ENCODE measurements around the gene SPCS3.
"Not testable (repeated sequence)": the region's sequence is repeated elsewhere in the genome, so short reads cannot be mapped to it uniquely, and the experiment has no call there.

SPCS3 gene

GRCh38 chr4:176306837-176307665 lies 12.7 kb upstream of the SPCS3 start:
- no peak for DNase-seq (ENCODE audit: low read depth)

GRCh38 chr4:176307666-176307930 lies 12.2 kb upstream of the SPCS3 start:
- DNase-seq (ENCODE audit: low read depth), result no peak

- no peak for DNase-seq (ENCODE audit: low read depth)
Measured at GRCh38 chr4:176308441-176308840, 11.3 kb upstream of the SPCS3 start.

- DNase-seq (ENCODE audit: low read depth), result no peak
Measured at GRCh38 chr4:176309046-176309445, 10.7 kb upstream of the SPCS3 start.

GRCh38 chr4:176309772-176310171 lies 10.0 kb upstream of the SPCS3 start:
- no peak for DNase-seq (ENCODE audit: low read depth)

GRCh38 chr4:176313596-176314336 lies 6.0 kb upstream of the SPCS3 start:
- no peak for DNase-seq (ENCODE audit: low read depth)

GRCh38 chr4:176319151-176319703 lies 539 bp upstream of the SPCS3 start:
- no peak for DNase-seq (ENCODE audit: low read depth)

- DNase-seq (ENCODE audit: low read depth), result peak; percentile 43
Measured at GRCh38 chr4:176320340-176320975, 692 bp downstream of the SPCS3 start.

GRCh38 chr4:176320976-176321361 lies 1.2 kb downstream of the SPCS3 start:
- no peak for DNase-seq (ENCODE audit: low read depth)

GRCh38 chr4:176321589-176321988 lies 1.8 kb downstream of the SPCS3 start:
- no peak for DNase-seq (ENCODE audit: low read depth)

- DNase-seq (ENCODE audit: low read depth), result no peak
Measured at GRCh38 chr4:176323511-176324160, 3.9 kb downstream of the SPCS3 start.

GRCh38 chr4:176324876-176325275 lies 5.1 kb downstream of the SPCS3 start:
- not testable (repeated sequence) for DNase-seq (ENCODE audit: low read depth)

GRCh38 chr4:176333076-176333475 lies 13.3 kb downstream of the SPCS3 start:
- DNase-seq (ENCODE audit: low read depth), result no peak

GRCh38 chr4:176334066-176334465 lies 14.3 kb downstream of the SPCS3 start:
- no peak for DNase-seq (ENCODE audit: low read depth)

GRCh38 chr4:176335421-176335820 lies 15.7 kb downstream of the SPCS3 start:
- peak; percentile 24 for DNase-seq (ENCODE audit: low read depth)

GRCh38 chr4:176339936-176340761 lies 20.4 kb downstream of the SPCS3 start:
- no peak for DNase-seq (ENCODE audit: low read depth)

- no peak for DNase-seq (ENCODE audit: low read depth)
Measured at GRCh38 chr4:176340871-176341685, 21.3 kb downstream of the SPCS3 start.

- no peak for DNase-seq (ENCODE audit: low read depth)
Measured at GRCh38 chr4:176342384-176342783, 22.6 kb downstream of the SPCS3 start.

- DNase-seq (ENCODE audit: low read depth), result no peak
Measured at GRCh38 chr4:176343286-176343685, 23.5 kb downstream of the SPCS3 start.

- not testable (repeated sequence) for DNase-seq (ENCODE audit: low read depth)
Measured at GRCh38 chr4:176345346-176345745, 25.6 kb downstream of the SPCS3 start.
